Adipose tissue (tissue), 3 donors: ENCODE measurements around the gene LCE2C. TPM values are rescaled to one million over a fixed set of nuclear protein-coding genes. Genes with fewer than 3 reads are reported as not detected.

Experiments used
- H3K27ac ChIP-seq: one replicate; pipeline ENCODE4 v1.5.1; 2013; ENCODE audit warnings: low read depth, low read length
- WGBS, 3 donors: extraction: QIAGEN DNeasy Blood & Tissue Kit; methylation state at CpG; one replicate each; pipeline ENCODE4 v1.1.7; 2013; 5-methylcytosine and 5-hydroxymethylcytosine counted together
- polyA plus RNA-seq, 3 donors: library from polyadenylated mRNA; stranded (reverse); fragments of 200-250 nt; gene quantifications; one replicate each; pipeline ENCODE4 v1.2.3, GENCODE V29; 2013
- donor health status: healthy with polysubstance abuse.
- donor health status: Bipolar disorder and iron deficiency.
- donor health status: healthy.

LCE2C gene
- polyA plus RNA-seq, 3 donors = not detected

DNA sequence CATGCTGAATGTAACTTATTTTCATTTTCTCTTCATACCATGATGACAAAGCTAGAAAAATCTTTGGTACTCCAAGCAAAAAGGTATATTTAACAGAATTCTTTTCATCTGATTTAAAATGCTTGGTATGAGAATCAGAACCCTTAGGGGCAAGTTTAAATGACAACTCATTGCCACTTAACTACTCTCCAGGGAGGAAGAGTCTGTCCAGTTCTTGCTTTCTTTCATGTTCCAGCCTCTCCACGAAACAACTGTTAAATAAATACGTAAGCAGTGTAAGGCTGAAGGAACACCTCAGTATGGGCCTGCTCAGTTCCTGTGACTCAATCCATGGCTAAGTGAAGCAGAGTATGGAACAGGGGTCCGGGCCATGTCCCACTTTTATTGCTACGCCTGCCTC lies 24.7 kb downstream of the LCE2C start:
- H3K27ac ChIP-seq = no peak overlapping the region
- 71 to 78% (median 78%) methylated on average over 4 of the region's 4 CpGs for WGBS, 3 donors

DNA sequence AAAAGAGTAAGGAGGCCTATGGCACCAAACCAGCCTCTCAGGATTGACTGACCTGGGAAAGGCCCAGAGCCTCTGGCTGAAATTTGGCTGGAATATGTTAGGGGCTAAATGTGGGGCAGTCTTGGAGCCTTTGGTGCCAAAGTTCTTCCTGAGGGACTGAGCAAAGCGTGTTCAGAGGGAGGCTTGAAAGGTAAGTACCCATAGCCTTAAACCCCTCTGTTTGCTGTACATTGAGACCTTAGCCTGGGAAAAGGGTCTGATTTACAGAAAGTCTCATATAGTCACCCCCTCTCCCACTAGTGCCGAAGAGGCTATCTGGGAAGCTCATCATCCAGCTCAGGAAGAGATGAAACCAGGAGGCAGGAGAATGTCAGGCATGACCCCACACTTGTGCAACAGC lies 32.8 kb downstream of the LCE2C start, which contains the start of gene LCE4A:
Gene LCE4A (plus strand): TSS at position 301 of the 400 bp plus-strand sequence. CDS start 916 bp downstream, outside the sequence.
- 75 to 86% (median 75%) methylated on average over 2 of the region's 2 CpGs for WGBS, 3 donors
- no peak within 1 kb of the TSS for H3K27ac ChIP-seq

DNA sequence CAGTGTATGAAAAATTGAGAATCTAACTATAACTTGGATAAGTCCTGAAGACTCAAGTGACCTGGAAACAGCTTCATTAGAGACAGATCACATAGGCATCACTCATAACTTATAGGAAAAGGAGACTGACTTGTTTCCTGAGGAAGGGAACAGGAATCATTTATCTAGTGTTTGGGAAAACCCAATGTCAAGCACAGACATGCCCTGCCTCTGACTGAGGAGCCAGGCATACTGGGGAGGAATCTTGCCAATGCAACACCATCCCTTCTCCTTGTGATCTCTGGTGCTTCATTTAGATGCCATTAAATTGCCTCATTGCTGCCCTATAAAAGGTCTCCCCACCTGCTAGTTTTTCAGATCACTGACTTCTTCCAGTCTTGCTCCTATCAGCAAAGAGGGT lies 43.2 kb downstream of the LCE2C start:
- no peak overlapping the region for H3K27ac ChIP-seq

DNA sequence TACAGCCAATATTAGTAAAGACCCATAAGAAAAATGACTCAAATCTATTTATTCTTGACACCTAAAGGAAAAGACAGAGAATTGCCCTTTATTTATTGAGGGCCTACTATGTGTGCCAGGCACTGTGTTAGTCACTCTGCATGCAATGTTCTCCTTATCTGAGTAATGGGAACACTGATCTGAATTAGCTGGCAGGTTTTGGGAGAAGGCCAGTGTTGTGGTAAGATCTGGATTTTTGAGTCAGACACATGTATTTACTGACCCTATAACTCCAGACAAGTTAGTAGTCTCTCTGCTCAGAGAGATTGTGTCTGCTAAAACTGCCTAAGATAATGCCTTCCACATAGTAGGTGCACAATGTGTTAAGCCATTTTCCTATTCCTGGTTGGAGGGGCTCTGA lies 50.2 kb downstream of the LCE2C start:
- no peak overlapping the region for H3K27ac ChIP-seq

Other genes starting within 250 kb of the LCE2C start
- gene LCE5A, start 164.5 kb upstream of the LCE2C start, polyA plus RNA-seq = not detected
- under 1 TPM in 1 of 3 donors, not detected in 2; 0.52 TPM for gene CRCT1, start 160.8 kb upstream of the LCE2C start, polyA plus RNA-seq
- gene LCE3E, start 108.5 kb upstream of the LCE2C start, polyA plus RNA-seq = not detected
- gene LCE3D, start 94.8 kb upstream of the LCE2C start, polyA plus RNA-seq = not detected
- not detected for gene LCE3C, start 75.0 kb upstream of the LCE2C start, polyA plus RNA-seq
- not detected for gene LCE3B, start 61.5 kb upstream of the LCE2C start, polyA plus RNA-seq
- not detected for gene LCE3A, start 52.2 kb upstream of the LCE2C start, polyA plus RNA-seq
- not detected for gene LCE2D, start 11.9 kb upstream of the LCE2C start, polyA plus RNA-seq
- not detected for gene LCE2B, start 10.8 kb downstream of the LCE2C start, polyA plus RNA-seq
- gene LCE2A, start 23.1 kb downstream of the LCE2C start, polyA plus RNA-seq = not detected
- gene LCE4A, start 32.9 kb downstream of the LCE2C start, polyA plus RNA-seq = not detected
- gene KPRP, start 82.7 kb downstream of the LCE2C start, polyA plus RNA-seq = not detected
- not detected for gene LCE1F, start 99.9 kb downstream of the LCE2C start, polyA plus RNA-seq
- not detected for gene LCE1E, start 111.0 kb downstream of the LCE2C start, polyA plus RNA-seq
- gene LCE1D, start 121.4 kb downstream of the LCE2C start, polyA plus RNA-seq = not detected
- not detected for gene LCE1C, start 131.4 kb downstream of the LCE2C start, polyA plus RNA-seq
- not detected for gene LCE1B, start 136.7 kb downstream of the LCE2C start, polyA plus RNA-seq
- gene LCE1A, start 152.2 kb downstream of the LCE2C start, polyA plus RNA-seq = not detected
- not detected for gene LCE6A, start 167.6 kb downstream of the LCE2C start, polyA plus RNA-seq
- gene LCE7A, start 184.7 kb downstream of the LCE2C start, polyA plus RNA-seq = not detected
- not detected for gene SMCP, start 203.0 kb downstream of the LCE2C start, polyA plus RNA-seq
- gene IVL, start 233.3 kb downstream of the LCE2C start, polyA plus RNA-seq = under 1 TPM in 2 of 3 donors, not detected in 1; 0.06 to 0.40 TPM